Endometrium (tissue), 2 donors: ENCODE data around the gene C13orf46.

Experiments used
- FAIRE-seq: peaks from 2 replicates; lab custom pipeline; 2012; peaks lifted over from hg19 to GRCh38; lab: Jason Lieb, UNC
- donor health status: control.
- donor health status: control.

Gene C13orf46

DNA sequence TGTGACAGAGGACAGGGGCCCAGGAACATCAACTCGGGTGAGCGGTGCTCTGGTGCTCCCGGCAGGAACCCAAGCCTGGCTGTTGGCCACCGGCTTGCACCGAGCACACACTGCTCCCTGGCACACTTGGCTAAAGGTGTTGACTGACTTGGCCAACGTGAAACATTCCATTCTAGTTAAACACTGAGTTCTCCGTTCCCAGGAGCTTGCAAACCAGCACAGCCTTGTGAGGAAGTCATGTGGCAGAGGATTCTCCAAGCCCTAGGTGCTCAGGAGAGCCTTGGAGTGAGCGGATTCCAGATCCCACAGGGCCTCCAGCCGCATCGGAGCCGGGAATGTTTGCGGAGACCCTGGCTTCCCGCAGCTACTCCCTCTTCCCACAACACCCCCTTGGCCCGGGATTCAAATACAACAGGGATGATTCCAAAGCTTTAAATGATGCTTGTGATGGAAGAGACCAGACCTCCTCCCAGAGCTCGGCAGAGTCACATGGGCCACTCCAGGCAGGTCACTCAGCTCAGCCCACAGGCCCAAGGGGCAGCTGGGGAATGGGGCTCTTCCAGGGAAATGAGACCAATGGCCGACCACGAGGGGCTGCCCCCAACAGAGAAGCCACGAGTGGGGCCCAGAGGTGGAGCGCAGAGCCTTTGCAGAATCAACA is 2.9 kb downstream of the C13orf46 start:
- no peak for FAIRE-seq

DNA sequence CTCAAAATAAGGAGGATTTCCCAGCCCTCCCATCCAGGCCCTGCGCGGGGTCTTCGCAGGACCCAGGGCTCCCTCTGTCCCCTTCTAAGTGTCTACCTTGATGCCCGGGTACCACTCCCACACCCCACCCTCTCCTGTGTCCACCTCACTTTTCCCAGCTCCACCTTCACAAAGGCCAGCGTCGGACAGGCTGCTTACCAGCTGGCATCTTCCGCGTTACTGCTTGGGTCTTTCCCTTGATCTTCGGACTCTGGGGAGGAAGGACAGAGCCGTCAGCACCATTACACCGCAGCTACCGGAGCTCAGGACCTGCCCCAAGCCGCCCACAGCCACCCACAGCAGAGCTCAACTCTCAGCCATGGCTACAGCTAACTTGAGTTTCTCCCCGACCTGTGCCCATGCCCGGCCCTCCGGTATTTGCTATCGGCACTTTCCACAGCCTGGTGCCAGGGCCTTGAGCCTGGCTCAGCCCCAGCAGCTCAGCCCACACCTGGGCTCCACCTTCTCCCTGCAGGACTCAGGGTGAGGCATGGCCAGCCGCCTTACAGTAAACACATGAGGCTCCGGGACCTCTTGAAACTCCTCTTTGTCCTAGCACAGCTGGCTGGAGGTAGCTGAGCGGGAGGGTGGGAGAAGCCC is 3.8 kb downstream of the C13orf46 start:
- no peak for FAIRE-seq

DNA sequence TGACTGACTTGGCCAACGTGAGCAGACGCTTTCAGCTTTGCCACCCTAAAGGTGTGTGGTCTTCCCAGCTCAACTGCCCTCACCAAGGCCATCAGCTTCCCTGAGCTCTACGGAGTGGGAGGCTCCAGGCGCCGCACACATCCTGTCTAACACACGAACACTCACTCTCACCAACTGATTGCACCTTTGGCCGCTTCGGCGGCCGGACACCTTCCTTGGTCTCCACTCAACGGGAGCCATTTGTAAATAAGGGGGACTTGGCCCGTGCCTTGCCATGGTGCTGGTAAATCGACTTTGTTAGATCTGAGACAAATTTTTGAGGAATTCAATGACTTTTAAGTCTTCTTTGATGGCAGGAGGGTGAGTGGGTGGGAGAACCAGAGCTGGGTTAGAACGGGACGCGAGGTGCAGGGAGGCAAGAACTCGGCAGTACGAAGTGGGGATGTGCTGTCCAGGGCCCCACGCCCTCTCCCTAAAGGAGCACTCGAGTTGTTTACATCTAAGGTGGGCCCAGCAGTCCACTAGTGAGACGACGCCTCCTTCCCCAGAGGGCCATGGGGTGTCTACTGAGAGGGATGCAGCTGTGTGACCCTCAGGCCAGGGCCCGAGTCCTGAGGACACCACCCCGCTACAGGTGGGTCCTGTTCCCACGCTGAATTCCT is 4.4 kb downstream of the C13orf46 start:
- no peak for FAIRE-seq

DNA sequence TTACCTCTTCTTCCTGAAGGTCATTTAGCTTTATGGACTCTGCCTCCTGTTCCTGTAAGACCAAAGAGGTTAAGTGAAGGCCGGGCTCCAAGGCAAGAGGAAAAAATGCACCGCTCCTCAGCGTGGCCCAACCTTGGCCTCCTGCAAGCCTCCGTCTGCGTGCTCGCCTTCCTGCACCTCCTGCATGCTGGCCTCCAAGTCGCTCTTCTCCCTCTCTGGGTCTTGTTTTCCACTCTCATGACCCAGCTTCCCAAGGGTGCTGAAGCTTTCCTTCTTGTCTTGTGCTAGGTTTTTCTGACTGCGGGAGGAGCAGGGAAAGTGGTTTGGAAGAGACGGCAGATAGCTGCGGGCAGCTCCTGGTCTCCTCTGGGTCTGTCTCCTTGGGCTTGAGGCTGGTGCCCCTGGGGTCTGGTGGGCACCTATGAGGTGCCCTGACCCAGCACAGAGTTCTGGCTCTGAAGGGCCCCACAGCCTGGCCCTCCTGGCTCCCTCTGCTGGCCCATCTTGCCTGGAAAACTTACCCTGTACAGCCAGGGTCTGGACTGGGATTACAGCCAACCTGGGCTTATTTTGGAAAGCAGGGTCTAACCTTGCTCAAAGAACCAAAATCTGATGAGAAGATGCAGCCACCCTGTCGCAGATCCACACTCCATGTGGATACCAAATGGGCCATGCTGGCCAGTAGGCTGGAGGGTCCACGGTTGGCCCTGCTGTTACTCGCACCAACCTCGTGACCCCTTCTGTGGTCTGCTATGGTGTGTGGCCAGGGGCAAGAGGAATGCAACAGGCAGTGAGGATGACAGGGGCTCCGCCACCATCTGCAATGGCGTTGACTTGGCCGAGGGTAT is 5.2 kb downstream of the C13orf46 start:
- no peak for FAIRE-seq

DNA sequence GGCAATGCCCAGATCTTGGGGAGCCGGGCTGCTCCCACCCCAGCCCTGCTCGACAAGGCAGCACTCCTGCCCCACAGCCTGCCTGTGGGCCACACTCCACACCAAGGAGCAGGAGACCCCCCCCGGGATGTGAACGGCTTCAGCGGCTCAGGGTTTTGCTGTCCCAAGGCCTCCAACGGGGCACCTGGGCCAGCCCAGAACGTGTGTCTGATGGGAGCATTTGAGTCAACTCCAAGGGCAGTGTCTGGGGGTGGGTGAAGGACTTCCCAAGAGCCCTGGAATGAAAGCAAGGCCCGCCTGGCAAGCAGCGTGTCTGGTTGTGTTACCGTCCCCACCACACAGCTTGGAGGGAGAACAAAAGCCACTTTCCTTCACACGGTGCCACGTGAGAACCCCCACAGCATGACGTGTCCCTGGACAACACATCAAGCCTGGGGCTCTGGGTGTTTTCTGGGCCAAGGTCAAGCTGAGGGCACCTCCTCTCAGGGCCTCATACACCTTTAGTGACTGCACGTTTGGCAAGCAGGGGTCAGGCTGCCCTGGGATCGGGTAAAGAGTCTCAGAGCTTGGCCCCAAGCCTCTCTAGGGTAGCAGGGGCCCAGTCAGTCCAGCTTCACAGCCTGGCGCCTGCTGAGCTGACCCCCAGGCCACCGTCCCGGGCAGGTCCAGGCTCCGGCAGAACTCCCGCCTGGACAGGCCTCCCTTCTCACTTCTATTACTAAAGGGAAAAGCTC is 6.0 kb downstream of the C13orf46 start:
- FAIRE-seq = no peak

DNA sequence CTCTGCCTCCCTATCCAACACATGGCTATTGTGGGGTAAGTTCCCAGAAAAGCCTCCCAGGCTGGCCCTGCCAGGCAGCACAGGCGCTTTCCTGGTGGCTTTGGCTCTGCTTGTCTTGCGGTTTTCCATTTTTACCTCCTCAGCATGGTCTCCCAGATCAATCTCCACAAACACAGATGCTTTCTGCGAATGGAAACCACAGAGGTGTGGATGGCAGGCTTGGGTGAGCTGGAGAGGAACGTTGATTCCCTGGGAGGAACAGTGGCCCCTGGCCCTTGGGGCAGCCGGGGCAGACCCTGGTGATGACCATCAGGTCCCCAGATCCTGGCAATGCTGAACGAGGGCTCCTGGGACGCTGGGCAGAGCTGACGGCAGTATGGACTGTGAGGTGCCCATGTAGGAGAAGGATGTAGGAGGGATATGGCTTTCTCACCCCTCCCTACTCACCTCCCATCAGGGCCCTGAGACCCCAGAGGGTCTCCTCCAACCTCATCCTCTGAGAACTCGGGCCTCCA is 6.6 kb downstream of the C13orf46 start:
- FAIRE-seq = no peak

DNA sequence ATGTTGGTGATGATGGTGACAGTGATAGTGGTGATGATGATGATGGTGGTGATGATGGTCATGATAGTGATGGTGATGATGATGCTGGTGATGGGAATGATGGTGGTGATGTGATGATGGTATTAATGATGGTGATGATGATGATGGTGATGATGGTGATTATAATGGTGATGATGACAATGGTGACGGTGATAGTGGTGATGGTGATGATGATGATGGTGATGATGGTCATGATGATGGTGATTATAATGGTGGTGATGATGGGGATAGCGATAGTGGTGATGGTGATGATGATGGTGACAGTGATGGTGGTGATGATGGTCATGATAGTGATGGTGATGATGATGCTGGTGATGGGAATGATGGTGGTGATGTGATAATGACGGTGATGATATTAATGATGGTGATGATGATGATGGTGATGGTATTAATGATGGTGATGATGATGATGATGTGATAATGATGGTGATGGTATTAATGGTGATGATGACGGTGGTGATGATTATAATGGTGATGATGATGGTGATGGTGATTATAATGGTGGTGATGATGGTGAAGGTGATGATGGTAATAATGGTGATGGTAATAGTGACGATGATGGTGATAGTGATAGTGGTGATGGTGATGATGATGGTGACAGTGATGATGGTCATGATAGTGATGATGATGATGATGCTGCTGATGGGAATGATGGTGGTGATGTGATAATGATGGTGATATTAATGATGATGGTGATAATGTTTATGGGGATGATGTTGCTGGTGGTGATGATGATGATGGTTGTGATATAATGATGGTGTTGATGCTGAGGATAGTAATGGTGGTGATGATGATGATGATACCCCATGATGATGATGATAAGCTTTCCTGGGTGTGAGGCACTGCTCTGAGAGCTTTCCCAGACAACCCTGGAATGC is 7.7 kb downstream of the C13orf46 start:
- FAIRE-seq = no peak

DNA sequence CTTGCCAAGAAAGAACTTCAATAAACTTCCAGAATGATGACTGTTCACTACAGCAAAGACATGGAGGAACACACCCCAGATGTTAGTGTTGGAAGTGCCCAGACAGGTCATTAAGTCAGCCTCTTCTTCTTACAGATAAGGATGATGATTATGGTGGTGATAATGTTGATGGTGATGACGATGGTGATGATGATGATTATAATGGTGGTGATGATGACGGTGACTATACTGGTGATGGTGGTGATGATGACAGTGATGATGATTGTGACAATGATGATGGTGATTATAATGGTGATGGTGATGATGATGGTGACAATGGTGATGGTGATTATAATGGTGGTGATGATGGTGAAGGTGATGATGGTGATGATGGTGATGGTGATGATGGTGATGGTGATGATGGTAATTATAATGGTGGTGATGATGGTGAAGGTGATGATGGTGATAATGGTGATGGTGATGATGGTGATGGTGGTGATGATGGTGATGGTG is 8.4 kb downstream of the C13orf46 start:
- no peak for FAIRE-seq

DNA sequence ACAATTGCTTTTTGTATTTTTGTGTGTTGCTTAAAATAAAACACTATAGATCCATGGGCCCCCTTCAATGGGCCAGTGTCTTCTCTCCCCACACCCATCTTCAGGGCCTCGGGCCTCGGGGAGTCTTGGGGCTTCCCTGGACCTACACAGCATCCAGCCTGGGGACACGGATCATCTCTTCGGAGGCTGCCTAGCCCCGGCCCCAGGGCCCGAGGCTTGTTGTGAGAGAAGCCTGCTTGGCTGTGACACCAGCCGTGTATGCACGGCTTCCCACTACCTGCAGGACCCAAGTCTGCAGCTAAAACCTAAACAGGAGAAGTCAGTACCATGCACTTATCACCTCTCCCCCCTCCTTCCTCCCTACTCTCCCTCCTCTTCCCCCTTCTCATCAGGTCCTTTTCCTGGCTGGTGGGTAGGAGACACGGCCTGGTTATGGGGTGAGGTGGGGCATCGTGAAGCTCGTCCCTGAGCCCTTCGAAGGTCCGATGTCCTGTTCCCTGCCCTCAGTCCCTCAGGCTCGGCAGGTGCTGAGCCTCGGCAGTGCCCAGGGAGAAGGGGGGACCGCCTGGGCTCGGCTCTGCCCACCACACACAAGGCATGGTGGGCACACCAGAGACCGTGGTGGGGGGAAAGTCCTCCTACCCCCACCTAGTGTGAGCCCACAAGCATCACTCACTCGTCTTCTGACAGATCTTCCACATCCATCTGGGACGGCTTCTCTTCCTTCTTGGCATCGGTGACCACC is 9.5 kb downstream of the C13orf46 start:
- no peak for FAIRE-seq

DNA sequence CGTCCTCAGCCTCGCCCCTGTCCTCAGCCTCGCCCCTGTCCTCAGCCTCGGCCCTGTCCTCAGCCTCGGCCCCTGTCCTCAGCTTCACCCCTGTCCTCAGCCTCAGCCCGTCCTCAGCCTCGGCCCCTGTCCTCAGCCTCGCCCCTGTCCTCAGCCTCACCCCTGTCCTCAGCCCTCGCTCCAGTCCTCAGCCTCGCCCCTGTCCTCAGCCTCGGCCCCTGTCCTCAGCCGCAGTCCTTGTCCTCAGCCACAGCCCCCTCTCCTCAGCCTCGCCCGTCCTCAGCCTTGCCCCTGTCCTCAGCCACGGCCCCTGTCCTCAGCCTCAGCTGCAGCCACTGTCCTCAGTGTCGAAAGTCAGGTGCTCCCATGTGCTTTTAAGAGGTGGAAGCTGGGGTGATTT is 10.5 kb downstream of the C13orf46 start:
- no peak for FAIRE-seq

DNA sequence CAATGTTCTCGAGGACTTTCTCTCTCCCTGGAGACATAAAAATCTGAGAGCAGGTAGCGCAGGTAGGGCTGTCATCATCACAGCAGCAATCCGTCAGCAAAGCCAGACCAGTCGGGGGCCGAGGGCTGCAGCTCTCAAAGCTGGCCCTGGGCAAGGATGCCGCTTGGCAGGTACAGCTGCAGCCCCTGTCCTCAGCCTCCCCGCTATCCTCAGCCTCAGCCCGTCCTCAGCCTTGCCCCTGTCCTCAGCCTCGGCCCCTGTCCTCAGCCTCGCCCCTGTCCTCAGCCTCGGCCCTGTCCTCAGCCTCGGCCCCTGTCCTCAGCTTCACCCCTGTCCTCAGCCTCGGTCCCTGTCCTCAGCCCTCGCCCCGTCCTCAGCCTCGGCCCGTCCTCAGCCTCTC is 10.9 kb downstream of the C13orf46 start:
- no peak for FAIRE-seq

DNA sequence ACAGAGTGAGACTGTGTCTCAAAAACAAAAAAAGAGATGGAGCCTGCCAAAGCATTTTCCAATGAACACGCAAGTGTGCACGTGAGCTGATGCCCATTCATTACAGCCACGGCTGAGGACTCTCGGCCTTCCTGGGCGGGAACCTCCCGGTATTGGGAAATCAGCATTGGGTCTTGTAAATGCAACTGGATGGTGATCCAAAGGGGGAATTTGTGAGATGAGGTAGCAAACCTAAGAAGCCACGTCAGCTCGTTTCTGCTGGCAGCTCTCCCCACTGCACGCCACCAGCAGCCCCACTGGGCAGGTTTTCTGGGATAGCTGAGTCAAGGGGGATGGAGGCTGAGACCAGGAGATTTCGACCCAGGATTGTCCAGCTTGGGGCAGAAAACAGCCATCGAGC is 11.5 kb downstream of the C13orf46 start:
- FAIRE-seq = no peak

DNA sequence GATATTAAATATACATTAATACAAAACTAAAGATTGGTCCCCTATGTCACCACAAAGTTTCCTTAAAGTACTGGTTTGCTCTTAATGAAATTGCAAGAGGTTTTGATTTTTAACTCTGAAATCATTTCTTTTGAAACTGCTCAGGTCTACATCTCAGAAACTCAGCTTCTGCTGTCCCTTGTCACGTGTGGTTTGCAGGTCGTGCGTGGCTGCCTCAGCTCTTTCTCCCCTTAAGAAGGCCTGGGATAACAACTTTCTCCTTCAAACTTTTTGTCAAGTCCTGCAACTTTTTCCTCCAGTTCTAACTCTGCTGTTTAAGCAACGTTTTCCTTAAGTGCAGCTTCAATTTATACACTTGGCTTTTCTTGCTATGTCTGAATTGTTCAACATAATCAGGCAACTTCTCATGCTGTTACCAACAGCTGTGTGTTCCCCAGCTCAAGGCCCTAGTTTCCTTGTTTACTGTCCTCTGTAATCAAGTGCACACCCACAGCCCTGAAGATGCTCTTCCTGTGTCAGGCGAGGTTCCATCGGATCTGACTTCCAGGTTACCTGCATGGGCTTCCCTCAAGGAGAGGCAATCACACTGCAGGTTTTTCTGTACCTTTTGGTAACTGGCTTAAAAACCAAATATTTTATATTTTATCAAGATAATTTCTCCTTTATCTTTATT is 13.5 kb downstream of the C13orf46 start:
- no peak for FAIRE-seq

DNA sequence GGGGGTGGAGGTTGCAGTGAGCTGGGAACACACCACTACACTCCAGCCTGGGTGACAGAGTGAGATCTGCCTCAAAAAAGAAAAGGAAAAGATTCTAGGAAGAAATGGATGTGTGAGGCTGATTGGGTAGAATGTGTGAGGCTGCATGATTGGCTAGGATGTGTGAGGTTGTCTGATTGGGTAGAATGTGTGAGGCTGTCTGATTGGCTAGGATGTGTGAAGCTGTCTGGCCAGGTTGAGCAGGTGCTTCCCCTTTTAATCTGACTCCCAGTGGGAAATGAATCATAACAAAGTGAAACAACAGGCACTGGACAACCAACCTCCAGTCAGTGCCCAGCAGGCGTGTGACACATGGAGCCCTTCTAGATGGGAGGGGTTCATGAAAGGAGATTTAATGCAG is 14.7 kb downstream of the C13orf46 start:
- FAIRE-seq = no peak

DNA sequence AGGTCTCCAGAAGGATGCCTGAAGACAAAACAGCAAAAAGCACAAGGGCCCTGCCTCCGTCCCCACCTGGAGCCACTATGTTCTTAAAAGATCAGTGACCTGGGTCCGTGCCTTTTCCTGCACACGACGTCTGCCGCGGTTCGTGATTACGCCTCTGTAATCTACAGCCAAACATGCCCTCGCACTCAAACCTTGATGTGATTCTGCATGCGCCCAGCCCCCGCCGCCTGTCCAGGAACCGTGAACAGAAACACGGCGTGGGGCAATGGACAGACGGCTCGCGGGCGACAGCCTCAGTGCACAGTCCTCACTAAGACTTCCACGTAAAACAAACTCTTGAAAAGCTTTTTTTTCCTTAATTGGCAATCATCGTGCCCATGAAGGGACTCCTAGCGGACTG is 15.5 kb downstream of the C13orf46 start:
- FAIRE-seq = no peak

DNA sequence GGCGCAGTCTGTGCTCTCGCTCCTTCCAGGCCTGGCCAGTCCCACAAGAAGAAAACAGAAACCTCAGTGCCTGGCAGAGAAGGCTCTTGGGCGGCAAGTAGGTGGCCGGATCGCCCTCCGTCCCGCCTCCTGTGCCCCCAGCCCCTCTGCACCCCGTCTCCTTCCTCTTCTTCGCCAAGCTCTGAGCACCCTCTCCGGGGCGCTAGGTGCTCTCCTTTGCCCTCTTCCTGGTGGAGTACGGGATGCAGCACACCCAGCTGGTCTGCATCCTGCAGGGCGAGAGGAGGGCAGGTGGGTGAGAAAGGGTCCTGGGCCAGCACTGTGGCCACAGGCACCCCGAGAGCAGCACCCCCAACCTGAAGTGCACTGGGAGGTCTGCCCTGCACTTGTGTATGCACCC is 17.3 kb downstream of the C13orf46 start:
- no peak for FAIRE-seq

DNA sequence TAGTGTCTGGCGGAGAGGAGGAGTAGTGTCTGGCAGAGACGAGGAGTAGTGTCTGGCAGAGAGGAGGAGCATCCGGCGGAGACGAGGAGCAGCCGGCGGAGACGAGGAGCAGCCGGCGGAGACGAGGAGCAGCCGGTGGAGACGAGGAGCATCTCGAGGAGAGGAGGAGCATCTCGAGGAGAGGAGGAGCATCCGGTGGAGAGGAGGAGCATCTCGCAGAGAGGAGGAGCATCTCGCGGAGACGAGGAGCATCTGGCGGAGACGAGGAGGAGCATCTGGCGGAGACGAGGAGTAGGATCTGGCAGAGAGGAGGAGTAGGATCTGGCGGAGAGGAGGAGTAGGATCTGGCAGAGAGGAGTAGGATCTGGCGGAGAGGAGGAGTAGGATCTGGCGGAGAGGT is 18.2 kb downstream of the C13orf46 start:
- FAIRE-seq = no peak

DNA sequence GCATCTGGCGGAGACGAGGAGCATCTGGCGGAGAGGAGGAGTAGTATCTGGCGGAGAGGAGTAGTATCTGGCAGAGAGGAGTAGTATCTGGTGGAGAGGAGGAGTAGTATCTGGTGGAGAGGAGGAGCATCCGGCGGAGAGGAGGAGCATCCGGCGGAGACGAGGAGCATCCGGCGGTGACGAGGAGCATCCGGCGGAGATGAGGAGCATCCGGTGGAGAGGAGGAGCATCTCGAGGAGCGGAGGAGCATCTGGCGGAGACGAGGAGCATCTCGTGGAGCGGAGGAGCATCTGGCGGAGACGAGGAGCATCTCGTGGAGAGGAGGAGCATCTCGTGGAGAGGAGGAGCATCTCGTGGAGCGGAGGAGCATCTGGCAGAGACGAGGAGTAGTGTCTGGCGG is 18.6 kb downstream of the C13orf46 start:
- FAIRE-seq = no peak
